ENCODE measurements around the gene PRELP. TPM values are rescaled to one million over a fixed set of nuclear protein-coding genes. Genes with fewer than 3 reads are reported as not detected.

The PRELP gene
- total and polyA plus RNA-seq, 2 donors (not counting 3 experiments of a cell fraction or from before 2014, with no cell fraction given) = 0.01 TPM; not detected in 1

GRCh38 chr1:203521812-203522211 is 46.2 kb downstream of the PRELP start:
- no peak overlapping the region for H2AFZ ChIP-seq (ENCODE audit: low read depth, low read length)
- ChIA-PET POLR2A (no interaction called here), CTCF (interaction anchor here (0.6 to 1.3 kb wide), 3 partner anchors 9 to 34 kb away, joined by 3 to 4 read pairs (median 3); no protein-coding TSS in a partner anchor)
- H3K36me3 ChIP-seq (ENCODE audit: control insufficient read depth in 2 of 2, extremely low read depth in 1 of 2, insufficient read depth in 2 of 2, low read length in 2 of 2) = no peaks in the 10 kb centered on the region
- H3K4me3 ChIP-seq (replicated peaks in 1 of 3; ENCODE audit: insufficient read depth in 1 of 3, low read depth in 1 of 3, low read length in 3 of 3) = no peak overlapping the region
- FAIRE-seq (no peak), DNase-seq (ENCODE audit: low read depth, low spot score) (no peak)
- no peaks in the 10 kb centered on the region for H3K9me3 ChIP-seq (replicated peaks; ENCODE audit: control insufficient read depth, insufficient read depth, low read length)
- dilution Hi-C loops (cut with MboI; ENCODE audit: extremely low pct_ligation_motif_present, low sequenced_read_pairs) (no loop called here), intact Hi-C loops (cut with micrococcal nuclease) (no loop called here)
- H3K79me2 ChIP-seq (ENCODE audit: control insufficient read depth, insufficient read depth, low read length) = no peaks in the 10 kb centered on the region
- no peak overlapping the region for H3K4me2 ChIP-seq (ENCODE audit: insufficient read depth, low read length)
- H4K20me1 ChIP-seq (replicated peaks; ENCODE audit: control insufficient read depth, extremely low read depth, insufficient read depth, low read length) = no peaks in the 10 kb centered on the region
- H3K4me1 ChIP-seq (ENCODE audit: control insufficient read depth, extremely low read depth, insufficient read depth, low read length) = peaks cover 7% of the 10 kb centered on the region
- H3K27me3 ChIP-seq (ENCODE audit: control insufficient read depth in 2 of 2, insufficient read depth in 2 of 2, low read length in 2 of 2) = no peaks in the 10 kb centered on the region
- BruUV-seq (replicated peaks) = no TSS peak
- no peaks in the 10 kb centered on the region for H3K9me1 ChIP-seq (replicated peaks; ENCODE audit: control insufficient read depth, extremely low read depth, insufficient read depth, low read length)
- no peak overlapping the region for H3K9ac ChIP-seq (replicated peaks; ENCODE audit: extremely low read depth, insufficient read depth, low read length)
- TF ChIP-seq POLR2AphosphoS5 (IDR thresholded peaks at IDR 0.05; ENCODE audit: insufficient read depth, low read depth, low read length) (no peak), EZH2 (IDR thresholded peaks at IDR 0.05; ENCODE audit: borderline replicate concordance, low read depth, low read length, severe bottlenecking) (no peak), CTCF (IDR thresholded peaks at IDR 0.05; ENCODE audit: extremely low read depth in 1 of 2, insufficient read depth in 1 of 2, low read depth in 1 of 2, low read length in 2 of 2) (no peak), GATA2 (IDR thresholded peaks at IDR 0.05; ENCODE audit: insufficient read depth, insufficient read length, low read depth, low read length) (no peak), POLR2A (IDR thresholded peaks at IDR 0.05; ENCODE audit: low read depth, low read length) (no peak)
- H3K27ac ChIP-seq (ENCODE audit: insufficient read depth, low read depth, low read length) = no peak overlapping the region

GRCh38 chr1:203522237-203522636 is 46.6 kb downstream of the PRELP start:
- H4K20me1 ChIP-seq (replicated peaks; ENCODE audit: control insufficient read depth, extremely low read depth, insufficient read depth, low read length) = no peaks in the 10 kb centered on the region
- no peak overlapping the region for H3K27ac ChIP-seq (ENCODE audit: insufficient read depth, low read depth, low read length)
- H3K9ac ChIP-seq (replicated peaks; ENCODE audit: extremely low read depth, insufficient read depth, low read length) = no peak overlapping the region
- H3K4me3 ChIP-seq (replicated peaks in 1 of 3; ENCODE audit: insufficient read depth in 1 of 3, low read depth in 1 of 3, low read length in 3 of 3) = no peak overlapping the region
- TF ChIP-seq CTCF (IDR thresholded peaks at IDR 0.05; ENCODE audit: extremely low read depth in 1 of 2, insufficient read depth in 1 of 2, low read depth in 1 of 2, low read length in 2 of 2) = no peak
- no peaks in the 10 kb centered on the region for H3K79me2 ChIP-seq (ENCODE audit: control insufficient read depth, insufficient read depth, low read length)
- H3K9me1 ChIP-seq (replicated peaks; ENCODE audit: control insufficient read depth, extremely low read depth, insufficient read depth, low read length) = no peaks in the 10 kb centered on the region
- FAIRE-seq (no peak), DNase-seq (ENCODE audit: low read depth, low spot score) (no peak)
- peaks cover 7% of the 10 kb centered on the region for H3K4me1 ChIP-seq (ENCODE audit: control insufficient read depth, extremely low read depth, insufficient read depth, low read length)
- dilution Hi-C loops (cut with MboI; ENCODE audit: extremely low pct_ligation_motif_present, low sequenced_read_pairs) (no loop called here), intact Hi-C loops (cut with micrococcal nuclease) (no loop called here)
- ChIA-PET CTCF (interaction anchor here (0.6 to 1.3 kb wide), 3 partner anchors 9 to 34 kb away, joined by 3 to 4 read pairs (median 3); no protein-coding TSS in a partner anchor), POLR2A (no interaction called here)
- no peak overlapping the region for H3K4me2 ChIP-seq (ENCODE audit: insufficient read depth, low read length)
- H3K27me3 ChIP-seq (ENCODE audit: control insufficient read depth in 2 of 2, insufficient read depth in 2 of 2, low read length in 2 of 2) = no peaks in the 10 kb centered on the region
- no peaks in the 10 kb centered on the region for H3K36me3 ChIP-seq (ENCODE audit: control insufficient read depth in 2 of 2, extremely low read depth in 1 of 2, insufficient read depth in 2 of 2, low read length in 2 of 2)
- H3K9me3 ChIP-seq (replicated peaks; ENCODE audit: control insufficient read depth, insufficient read depth, low read length) = no peaks in the 10 kb centered on the region
- no TSS peak for BruUV-seq (replicated peaks)
- no peak overlapping the region for H2AFZ ChIP-seq (ENCODE audit: low read depth, low read length)

Data from endothelial cell of umbilical vein (primary cell).